ENCODE measurements around the gene SYNPR.
"Not testable (repeated sequence)": the region's sequence is repeated elsewhere in the genome, so short reads cannot be mapped to it uniquely, and the experiment has no call there.

Gene SYNPR

DNA sequence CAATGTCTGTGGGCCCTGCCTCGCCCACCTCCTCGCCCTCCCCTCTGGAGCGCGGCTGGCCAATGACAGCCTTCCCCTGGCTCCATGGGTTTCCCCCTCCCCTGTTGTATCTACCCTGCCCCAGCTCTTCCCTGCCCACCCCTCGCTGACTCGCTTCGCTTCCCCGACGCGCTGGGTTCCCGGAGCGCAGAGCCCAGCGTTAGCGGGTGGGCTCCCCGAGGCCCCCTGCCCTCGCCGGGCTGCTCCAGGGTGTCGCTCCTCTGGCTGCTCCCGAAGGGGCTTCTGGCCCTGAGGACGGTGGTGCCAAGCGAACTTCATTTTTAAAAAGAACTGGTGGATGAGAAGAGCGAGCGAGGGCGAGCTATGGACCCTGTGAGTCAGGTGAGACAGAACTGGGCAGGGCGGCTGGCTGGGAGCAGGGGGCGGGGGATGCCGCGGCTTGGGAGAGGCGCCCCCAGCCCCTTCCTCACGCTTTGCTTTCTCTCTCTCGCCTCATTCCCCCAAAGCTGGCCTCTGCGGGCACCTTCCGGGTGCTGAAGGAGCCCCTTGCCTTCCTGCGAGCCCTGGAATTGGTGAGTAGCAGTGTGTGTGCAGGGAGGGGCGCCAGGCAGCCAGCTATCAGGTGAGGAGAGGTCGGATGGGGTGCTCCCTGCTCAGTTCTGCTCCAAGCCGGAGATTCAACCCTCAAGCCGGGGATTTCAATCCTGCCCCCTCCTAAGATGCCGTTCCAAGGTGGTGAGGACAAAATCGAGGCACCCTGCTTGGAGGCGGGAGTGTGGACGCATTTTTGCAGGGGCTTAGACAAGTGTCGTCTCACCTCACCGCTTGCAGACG, at the start of gene SYNPR:
Gene SYNPR, plus strand, starts transcription at position 138 of the 834 bp plus-strand sequence.
- DNase-seq = no peak

DNA sequence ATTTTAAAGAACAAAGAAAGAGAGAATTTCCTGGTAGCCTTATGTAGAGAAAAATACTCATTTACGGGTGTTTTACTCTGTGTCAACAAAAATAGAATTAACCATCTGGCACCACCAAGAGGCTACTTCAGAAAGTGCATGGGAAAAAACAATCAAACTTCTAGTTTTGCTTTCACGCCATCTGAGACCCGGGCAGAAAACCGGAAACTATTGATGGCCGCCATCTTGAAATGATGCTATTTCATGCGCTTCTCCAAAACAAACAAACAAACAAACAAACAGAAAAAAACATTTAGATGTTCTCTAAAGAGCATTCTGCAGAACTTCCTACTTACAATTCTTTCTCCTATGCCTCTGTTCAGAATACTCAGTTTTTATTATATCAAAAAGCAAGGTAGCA, 49.4 kb upstream of the SYNPR start:
- DNase-seq = no peak

DNA sequence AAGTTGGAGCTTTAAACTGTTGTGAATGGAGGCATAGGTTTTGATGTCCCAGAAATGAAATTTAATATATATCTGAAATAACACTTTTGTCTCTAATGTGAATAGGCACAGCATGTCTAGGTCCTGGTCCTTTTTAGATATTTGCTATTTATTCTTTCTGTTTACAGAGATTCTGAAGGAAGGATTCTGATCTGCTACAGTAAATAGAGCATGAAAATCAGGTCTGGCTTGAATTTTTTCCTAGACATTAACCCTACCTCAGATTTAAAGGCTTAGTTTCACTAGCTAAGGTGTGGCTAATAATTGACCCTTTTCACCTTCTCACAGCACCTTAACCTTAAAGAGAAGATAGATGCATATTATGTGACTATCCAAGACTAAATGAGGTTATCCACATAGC, 48.0 kb upstream of the SYNPR start:
- DNase-seq = no peak

DNA sequence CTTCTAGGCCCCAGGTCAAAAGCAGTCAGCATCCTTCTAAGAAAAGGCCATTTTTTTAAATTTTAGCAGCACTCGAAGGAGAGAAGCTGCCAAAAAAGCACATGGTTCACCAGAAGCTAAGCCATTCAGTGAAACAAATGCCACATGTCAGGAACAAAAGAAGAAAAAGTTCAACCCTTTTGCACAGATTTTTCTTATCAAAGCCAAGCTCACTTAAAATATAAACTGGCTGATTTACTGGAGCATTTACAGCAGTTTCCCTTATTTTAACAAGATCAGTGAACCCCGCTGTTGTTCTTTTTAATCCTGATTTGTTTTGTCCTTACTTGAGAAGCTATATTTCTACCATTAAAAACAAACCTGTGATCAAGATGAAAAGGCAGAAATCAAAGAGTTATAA, 46.5 kb upstream of the SYNPR start:
- no peak for DNase-seq

DNA sequence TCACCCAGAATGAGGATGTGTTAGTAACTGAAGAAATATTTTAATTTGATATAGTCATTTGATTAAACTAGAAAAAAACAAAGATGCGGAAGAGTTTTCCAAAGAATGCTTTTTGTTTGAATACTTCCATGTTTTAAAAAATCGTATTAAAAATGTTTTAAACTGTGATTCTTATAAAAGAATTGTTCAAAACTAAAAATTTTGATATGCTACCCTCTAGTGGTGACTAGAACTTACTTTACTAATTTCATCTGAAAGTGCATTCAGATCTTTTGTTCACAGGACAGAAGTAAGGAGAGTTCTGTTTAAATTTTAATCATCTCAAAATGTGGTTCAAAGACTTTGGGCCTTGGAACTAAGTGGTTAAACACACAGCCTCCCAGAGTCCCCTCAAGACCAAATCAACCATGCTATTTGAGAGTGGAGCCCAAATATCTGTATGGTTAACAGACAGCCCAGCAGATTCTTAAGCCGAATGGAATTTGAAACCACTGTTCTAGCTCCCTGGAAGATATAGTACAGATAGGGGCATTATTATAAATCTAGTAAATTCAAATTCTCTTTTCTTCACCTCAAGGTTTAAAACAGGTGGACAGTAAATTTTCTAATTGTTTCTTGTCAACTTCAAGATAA, 45.2 kb upstream of the SYNPR start:
- no peak for DNase-seq

DNA sequence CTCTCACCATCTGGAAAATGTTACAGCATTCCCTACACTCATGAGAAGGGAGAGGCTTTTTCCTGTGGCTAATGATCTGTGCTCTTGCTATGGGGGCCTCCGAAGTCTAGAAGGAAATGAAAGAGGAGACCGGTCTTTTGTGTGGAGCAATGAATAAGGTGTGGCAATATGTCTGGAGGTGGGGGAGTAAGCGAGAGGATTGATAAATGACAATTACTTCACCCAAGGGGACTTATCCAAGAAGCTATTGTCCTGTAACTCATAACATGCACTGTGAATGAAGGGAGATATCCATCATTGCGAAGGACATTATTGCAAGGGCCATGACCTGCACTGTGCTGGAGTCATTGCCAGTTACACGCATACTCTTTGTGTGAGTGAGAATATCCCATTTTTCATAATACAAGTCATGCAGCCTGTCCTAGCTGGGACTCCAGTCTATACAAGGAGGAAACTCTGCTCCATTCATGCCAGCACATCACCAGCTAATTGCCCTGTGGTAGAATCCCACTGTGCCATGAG, 37.7 kb upstream of the SYNPR start:
- no peak for DNase-seq

DNA sequence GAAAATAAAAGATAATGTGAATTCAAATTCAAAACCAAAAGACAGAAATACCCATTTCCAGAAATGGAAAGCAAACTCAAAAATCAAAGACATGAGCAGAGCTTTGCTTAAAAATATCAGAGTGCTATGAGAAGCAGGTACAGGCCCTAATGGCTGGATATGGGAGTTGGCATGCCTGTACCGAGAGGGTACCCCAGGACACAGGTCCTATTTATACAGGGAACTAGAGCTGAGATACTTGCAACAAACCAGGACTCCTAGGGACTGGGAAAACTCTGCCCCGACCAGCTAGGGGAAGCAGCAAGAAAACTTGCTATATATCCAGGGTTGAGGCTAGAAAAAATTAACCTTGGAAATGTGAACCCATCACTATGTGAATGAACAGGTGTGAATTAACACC, 36.0 kb upstream of the SYNPR start:
- DNase-seq = no peak

DNA sequence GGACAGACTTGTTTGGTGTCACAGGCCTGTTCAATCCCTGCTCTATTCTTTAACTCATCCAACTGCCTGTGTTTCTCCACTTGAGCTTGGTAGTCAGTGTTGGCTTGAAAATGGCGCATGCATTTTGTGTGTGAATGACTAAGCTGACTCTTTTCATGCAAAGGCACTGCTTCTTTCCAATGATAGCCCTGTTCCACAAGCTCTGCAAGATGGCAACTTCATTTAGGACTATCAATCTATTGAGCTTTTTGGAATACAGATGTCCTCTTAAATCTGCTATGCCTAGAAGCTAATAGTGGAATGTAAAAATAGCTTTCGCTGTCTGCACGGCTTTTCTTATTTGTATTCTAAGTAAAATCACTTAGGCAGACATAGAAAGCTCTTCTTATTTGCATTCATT, 33.6 kb upstream of the SYNPR start:
- DNase-seq = no peak

DNA sequence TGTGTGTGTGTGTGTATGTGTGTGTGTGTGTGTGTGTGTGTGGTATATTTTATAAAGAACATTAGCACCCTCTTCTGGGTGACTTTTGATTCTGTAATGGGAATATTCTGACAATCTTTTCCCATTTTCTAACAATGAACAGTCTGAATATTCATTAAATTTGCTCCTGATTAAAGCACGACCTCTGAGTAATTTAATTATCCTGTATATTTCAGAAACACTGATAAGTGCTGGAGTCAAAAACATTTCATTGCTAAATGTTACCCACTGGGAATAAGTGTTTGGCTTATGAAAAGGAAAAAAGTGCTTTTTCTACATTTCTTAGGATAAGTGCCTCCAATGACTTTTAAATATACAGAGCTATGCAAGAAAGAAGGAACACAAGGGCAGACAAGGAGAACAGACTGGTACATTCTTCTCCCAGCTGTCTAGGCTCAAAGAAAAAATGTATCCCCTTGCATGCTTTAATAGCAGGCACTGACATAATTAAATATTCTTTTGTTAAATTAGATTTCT, 32.3 kb upstream of the SYNPR start:
- no peak for DNase-seq

DNA sequence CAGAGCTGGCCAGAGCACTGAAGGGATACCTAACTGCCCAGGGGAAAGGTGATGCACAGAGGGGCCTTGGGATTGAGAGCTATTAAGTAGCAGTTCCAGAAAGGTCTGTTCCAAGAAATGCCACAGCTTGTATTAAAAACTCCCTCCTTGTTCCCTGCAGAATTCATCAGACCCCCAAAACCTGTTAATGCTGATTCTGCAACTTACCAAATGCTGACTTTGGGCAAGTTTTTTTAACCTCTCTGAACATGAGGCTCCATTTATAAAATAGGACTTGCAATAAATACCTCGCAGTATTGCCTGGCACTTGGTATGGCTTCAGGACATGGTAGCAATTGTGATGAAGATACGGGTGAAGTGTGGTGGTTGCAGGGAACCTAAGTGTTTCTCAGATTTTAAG, 30.1 kb upstream of the SYNPR start:
- DNase-seq = no peak

DNA sequence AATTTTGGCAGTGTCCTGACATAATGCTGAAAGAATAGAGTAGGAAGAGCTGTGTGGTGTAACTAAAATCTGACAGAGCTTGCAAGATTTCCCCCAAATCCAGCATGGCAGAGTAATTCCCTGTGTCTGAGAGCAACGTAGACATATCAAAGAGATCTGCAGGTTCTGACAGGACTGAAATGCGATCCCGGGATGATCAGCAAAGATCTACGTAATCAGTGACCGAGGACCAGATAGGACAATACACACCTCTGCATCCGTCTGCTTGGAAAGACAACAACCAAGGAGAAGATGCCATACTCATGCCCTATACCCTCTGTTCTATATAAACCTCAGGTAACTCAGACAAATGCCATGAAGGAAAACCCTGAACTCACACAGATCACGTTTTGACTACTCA, 26.6 kb upstream of the SYNPR start:
- no peak for DNase-seq

DNA sequence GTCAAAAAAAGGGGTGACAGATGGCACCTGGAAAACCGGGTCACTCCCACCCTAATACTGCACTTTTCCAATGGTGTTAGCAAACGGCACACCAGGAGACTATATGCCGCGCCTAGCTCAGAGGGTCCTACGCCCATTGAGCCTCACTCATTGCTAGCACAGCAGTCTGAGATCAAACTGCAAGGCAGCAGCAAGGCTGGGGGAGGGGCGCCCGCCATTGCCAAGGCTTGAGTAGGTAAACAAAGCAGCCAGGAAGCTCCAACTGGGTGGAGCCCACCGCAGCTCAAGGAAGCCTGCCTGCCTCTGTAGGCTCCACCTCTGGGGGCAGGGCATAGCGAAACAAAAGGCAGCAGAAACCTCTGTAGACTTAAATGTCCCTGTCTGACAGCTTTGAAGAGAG, 22.3 kb upstream of the SYNPR start:
- DNase-seq = not testable (repeated sequence)

DNA sequence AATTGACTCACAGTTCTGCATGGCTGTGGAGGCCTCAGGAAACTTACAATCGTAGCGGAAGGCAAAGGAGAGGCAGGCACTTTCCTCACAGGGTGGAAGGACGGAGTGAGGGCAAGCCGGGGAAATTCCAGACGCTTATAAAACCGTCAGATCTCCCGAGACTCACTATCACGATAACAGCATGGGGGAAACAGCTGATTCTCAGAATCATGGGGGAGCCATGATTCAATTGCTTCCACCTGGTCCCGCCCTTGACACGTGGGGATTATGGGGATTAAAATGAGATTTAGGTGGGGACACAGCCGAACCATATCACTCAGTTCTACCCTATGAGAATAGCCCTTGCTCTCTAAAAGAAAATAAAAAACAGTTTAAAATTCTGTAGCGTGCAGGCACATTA, 13.4 kb upstream of the SYNPR start:
- no peak for DNase-seq

DNA sequence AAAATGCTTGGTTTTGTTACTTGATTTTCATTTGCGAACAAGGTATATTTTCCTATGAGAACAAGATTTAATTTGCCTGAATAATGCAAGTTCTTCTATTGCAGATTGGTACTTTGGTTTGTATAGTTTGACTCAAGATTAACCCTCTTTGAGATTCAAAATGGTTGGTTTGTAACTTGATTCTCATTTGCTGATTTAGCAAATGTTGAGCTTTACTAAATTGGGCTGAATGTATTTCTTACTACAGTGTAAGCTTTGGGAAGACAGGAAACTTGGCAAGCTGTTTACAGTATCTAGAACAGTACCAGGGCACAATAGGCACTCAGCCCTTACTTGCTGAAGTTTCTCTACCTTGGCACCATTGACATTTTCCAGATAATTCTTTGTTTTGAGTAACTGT, 3.7 kb upstream of the SYNPR start:
- no peak for DNase-seq

DNA sequence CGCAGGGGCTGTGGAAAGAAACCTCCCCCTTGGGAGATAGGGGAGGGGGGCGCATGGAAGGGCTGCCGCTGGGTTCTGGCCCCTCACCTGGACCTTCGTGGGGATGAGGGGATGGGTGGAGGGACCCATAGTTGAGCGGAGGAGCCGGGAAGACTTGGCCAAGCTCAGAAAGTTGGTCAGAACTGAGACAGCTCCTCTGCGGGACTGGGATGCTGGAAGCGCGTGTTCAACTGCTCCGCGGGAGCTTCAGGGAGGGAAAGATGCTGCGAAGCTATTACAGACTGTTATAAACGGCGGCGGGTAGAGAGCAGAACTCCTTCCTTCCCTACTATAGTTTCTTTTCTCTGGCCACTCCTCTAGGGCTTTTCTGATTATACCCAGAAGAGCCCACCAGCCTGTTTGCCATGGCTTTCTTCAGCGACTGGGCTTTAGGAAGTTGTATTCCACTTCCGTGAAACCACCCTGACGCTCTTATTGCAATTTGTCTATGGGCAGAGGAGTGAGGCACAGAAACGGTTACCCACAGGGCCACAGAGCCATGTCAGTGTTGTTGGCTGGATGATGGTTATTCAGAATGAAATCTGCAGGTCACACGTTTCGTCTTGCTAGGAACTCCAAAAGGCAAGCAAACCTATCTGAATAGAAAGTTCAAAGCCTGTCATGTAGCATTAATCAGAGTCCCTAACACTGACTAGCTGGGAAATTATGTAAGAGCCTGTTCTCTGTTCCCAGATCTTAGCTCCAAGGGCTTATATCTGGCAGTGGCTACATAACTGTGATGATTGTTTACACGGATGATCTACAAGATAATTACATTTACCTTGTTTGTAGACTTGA, 1.1 kb downstream of the SYNPR start:
- DNase-seq = no peak

DNA sequence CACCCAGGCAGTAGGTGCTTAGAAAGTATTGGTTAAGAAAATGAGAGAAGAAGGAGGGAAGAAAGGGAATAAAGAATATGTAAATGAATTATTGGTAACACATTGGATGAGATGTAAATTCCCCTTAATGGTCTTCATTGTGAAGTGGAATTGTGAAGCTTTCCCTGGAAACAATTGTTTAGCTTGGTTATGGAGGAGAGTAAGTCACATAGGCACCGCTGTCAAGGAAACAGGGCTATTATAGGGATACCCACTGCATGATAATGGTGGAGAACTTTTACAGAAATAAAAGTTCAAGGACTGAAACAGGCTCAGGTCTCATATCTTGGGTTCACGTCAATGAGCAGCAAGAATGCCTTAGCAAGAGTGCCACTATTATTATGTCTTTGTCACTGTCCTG, 9.5 kb downstream of the SYNPR start:
- no peak for DNase-seq

DNA sequence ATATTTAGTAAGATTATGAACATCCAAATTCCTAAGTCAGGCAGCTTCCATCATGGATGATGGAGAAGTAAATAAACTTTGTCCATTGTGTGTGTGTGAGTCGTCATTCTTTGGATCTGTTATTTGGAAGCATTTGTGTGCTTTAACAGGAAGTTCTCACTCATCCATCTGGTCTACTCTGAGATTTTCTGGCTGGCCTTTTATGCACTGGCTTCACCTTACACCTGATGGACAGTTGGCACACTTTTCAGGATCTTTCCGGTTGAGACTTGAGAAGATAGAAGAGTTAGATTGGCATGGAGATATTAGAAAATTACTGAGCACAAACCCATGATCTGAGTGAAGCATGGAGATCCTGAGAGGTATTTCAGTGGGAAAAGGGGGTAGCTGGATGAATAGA, 12.6 kb downstream of the SYNPR start:
- DNase-seq = no peak

DNA sequence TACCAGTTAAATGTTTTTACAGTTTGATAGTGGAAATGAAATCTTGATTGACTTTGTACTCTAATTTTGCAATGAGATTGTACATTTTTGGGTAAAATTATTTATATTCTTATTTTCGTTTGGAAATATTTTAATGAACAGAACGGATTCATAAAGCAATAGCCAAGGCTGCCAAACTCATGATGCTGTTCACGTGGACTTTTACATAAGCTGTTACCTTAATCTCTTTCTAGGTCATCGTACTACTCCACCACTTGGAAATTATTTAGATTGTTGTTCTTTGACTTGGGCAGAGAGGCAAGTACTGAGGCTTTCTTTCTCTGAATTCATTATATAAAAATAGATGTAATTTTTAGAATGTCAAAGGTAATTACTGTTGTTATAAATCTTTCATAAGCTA, 16.2 kb downstream of the SYNPR start:
- DNase-seq = no peak

DNA sequence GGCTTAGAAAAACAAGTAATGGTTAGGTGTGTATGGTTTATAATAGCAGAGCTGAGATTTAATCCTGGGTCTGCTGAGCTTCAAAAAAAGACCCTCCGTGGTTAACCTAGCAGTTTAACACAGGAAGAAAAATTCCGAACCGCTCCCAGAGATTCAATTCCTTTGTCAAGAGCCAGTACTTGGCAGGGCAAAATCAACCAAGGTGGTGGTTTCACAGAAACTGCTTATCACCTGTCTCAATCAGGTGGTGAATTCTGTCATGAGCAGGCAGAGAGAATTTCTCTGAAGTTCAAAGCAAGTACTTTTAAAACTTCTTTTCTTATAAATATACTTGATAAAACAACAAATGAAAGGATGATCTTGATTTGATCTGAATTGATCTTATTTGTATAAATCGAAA, 17.2 kb downstream of the SYNPR start:
- no peak for DNase-seq

DNA sequence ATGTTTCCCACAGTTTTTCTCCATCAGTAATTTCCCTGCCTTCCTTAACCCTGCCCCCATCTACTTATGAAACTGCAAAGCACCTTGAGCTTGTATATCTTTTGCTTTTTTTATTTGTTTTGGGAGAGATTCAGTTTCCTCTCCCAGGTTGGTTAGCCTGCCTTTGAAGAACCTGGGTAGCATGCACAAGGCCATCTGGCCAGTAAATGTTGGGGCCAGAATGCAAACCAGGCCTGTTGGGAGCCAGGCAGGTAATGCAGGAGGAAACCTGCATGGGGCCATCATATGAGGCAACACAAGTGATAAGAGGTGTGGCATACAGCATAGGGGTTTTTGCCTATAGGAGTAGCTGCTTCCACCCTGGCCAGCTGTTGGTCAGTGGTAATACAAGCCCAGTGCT, 17.7 kb downstream of the SYNPR start:
- no peak for DNase-seq

DNA sequence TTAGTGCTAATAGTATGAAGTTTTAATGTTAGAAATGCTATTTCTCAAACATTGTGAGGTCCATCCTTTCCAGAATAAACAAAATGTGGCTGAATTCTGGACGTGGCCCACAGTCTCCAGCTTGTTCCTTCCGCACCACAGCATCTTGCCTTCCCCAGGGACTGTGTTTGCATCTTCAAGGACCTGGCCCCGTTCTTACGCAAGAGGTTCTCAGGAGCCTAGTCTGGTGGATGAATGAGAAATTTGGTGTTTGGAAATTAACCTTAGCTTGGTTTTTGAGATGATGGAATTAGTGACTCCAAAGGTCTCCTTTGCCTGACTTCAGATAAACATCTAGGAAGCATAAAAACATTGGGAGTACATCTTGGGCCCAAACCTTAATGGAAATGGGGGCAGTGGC, 18.1 kb downstream of the SYNPR start:
- no peak for DNase-seq

DNA sequence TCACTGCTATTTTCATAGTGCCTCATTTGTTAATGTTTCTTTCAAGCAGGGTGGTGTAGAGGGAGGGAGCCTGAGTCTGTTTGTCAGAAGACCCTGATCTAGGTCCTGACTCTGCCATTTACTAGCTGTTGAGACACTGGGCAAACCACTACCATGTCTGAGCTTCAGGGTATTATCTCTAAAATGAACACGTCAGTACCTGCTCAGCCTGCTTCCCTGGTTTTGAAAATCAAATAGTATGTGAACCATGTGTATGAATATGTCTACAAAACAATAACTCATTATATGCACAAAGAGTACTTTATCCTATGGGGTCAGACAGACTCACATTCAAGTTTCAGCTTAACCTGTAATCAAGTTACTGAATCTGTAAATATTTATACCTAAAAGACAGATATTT, 25.1 kb downstream of the SYNPR start:
- DNase-seq = no peak

DNA sequence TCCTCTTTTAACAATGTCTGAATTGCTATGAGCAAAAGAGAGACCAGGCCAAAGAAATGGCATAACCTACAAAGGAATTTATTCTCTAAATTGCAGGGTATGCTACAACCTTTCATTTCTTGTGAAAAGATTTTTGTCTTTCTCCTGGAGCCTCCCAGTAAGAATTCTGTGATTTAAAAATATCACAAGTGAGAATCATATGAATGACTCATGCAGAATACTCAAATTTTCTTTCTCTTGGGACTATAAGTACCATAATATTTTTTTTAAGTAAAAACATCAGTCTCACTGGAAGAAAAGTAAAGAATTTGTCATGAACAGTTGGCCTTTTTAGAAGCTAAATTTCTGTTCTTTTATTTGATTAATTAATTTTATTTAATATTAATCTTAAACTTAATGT, 26.3 kb downstream of the SYNPR start:
- no peak for DNase-seq
